Left kidney (tissue), 2 donors: Measurements from ENCODE around the gene CNTNAP2. TPM values are rescaled to one million over a fixed set of nuclear protein-coding genes. Genes with fewer than 3 reads are reported as not detected.
A peak's percentile ranks its signal among the peaks of the same experiment; 100 is the strongest.
"Not testable (repeated sequence)": the region's sequence is repeated elsewhere in the genome, so short reads cannot be mapped to it uniquely, and the experiment has no call there.

Source experiments
- DNase-seq: peaks from one replicate; pipeline ENCODE4 v3.0.0-alpha.2; 2013
- polyA plus RNA-seq: library from polyadenylated mRNA; unstranded; fragments of 120-200 nt; gene quantifications from one replicate; pipeline ENCODE4 v1.2.1, GENCODE V29; 2013; ENCODE audit not compliant: insufficient read length

Gene CNTNAP2
- polyA plus RNA-seq, 1 donor, result 26.4 TPM

DNA sequence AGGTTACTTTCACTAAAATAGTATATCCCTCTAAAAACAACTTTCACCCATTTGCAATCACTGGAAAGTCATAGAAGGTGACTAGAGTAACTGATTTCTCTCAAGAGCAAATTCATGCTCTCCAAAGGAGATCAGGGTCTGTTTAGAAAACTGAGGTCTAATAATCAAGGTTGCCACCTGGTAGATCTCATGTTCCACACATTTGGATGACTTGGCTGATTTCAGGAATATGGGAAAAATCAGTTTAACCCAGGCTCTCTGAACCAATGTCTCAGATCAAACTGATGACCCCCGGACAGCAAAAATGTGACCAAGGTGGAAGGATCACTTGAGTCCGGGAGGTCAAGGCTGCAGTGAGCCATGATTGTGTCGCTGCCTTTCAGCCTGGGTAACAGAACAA is 1911.6 kb downstream of the CNTNAP2 start:
- DNase-seq, result no peak

DNA sequence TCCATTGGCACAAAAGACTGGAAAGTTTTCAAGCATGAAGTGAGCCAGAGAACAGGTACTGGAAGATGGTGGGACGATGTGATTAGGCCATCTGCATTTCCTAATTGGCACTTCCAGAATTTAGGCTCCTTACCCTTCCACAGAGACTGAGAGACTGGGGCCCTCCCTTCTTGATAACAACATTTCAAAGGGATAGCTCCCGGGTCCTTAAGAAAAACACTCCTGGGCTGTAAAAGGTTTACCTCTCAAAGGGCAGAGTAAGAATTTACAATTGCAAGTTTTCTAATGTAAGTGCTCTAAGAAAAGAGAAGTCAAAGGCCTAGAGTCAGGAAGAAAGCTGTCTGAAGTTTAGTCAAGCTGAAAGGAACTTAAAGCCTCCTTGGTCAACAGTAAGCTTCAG is 1914.4 kb downstream of the CNTNAP2 start:
- no peak for DNase-seq

DNA sequence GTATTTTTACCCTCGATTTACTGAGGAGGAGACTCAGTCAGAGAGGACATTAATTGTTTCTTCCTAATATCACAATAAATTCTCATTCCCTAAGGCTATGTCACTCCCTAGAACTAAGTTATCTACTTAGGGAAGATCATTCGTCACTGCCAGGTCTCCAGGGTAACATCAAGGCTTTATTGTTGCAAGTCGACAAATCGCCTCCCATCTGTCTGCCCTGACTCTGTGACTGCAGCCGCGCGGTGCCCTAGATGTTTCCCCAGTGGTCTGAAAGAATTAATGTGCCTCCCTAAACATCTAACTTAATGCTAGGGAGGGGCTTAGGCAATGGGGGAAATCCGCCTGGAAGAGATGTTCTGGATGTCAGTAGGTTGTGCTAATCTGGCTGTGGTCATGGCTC is 1915.2 kb downstream of the CNTNAP2 start:
- DNase-seq, result no peak

DNA sequence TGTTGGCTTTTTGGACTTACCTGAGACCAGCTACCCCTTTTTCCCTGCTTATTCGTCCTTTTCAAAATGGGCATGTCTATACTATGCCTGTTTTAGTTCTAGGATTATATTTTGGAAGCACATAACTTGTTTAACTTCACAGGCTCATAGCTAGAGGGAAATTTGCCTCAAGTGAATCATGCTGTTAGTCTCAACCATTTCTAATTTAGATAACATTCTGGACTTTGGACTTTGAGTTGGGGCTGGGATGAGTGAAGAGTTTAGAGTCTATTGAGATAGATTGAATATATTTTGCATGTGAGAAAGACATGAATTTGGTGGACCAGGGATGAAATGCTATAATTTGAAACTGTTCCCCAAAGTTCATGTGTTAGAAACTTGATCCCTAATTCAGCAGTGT is 1919.3 kb downstream of the CNTNAP2 start:
- no peak for DNase-seq

DNA sequence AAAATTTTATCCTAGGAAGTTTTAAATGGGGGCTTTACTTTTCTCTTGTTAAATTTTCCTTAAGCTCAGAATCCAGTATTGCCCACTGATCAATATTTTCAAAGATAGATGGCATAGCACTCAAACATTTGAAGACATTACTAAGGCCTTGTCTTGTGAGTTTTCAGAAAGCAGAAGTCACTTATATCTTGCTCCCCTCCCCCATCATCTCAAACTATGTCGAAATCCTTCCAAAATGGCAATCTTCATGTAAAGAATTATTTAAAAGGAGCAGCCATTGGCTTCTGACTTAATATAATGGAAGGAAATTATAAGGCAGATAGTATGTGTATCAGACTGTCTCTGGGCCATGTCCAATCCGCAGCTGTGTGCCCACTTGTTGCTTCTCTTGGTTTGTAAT is 1920.4 kb downstream of the CNTNAP2 start:
- DNase-seq, result no peak

DNA sequence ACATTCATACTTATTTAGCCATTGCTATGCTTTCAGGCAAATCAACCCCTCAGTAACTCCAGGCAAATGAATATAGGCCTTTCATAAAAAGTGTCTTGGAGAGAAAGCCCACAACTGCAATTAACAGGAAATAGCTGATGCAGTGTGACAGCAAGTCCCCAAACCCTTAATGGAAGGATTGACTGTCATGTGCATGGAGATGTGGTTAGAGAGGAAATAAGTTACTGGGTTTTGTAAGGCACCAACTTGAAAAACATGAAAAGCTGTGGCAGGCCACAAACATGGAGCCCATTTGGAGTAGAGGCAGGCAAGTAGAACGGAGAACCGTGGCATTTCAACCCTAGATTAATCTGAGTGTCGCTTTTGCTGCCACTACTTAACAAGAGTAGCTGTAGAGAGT is 1924.6 kb downstream of the CNTNAP2 start:
- no peak for DNase-seq

DNA sequence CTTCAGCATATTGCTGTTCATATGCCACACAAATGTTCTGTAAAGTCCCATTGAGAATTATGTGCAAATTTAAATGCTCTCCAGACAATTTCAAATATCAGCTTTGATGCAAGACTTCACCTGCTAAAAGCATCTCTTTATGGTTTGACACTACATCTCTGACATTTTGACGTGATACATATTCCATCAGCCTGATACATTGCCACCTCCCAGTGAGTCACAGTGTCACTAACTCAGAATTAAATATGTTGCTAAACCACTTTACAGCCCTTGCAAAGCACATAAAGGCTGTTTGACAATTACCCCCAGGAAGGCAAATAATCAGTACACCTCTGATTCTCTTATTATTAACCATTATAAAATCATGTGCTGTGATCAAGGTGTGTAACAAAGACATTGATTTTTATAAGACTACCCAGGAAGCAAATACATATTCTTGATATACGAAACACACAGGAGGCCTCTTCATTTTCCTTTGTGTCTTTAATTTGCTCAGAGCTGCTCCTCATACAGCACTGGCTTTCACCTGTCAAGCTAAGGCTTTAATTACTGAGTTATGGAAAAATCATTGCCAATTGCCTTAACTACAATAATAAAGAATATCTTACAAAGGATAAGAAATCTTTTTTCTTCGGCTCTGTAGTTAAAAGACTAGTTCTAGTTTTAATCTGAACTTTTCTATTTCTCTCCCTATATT is 1926.5 kb downstream of the CNTNAP2 start:
- DNase-seq, result no peak

DNA sequence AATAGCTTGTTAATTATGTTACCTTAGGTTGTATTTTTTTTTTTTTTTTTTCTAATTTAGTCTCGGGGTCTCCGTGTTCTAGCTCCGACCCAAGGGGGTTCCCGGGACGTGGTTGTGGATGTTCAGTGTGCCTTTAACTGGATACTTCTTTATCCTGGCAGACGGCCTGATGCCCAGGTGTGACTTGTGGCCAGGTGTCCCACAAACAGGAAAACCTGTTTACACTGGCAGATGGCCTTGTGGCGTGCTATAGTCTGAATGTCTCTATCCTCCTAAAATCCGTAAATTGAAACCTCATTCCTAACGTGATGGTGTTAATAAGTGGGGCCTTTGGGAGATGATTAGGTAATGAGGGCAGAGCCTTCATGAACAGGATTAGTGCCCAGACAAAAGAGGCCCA is 1927.6 kb downstream of the CNTNAP2 start:
- DNase-seq, result no peak

DNA sequence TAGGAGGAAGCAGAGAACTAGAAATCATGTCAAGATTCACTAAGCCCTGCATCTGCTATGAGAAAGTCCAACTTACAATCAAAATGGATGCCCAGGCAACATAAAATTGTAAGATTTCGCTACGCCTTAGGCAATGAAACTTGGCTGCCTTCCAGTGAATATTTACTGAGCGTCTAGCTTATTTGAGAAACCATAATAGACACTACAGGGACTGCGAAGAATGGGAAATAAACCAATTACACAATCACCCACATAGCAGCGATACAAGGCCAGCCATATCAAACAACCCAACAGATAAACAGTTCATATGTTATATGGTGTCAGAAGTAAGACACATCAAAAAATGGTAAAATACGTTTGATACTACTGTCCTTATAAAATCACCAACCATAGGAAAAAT is 1928.9 kb downstream of the CNTNAP2 start:
- DNase-seq, result no peak

DNA sequence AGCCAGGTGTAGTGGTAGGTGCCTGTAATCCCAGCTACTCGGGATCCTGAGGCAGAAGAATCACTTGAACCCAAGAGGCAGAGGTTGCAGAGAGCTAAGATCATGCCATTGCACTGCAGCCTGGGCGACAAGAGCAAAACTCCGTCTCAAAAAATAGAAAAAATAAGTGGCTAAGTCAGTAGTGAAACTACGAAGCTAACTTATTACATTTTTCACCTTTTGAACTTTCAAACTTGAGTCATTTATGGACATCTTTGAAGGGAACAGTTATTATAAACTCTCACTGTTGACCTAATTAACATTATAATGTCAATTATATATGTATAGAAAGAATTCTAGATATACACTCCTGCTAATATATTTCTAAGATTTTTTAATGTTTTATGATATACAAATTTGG is 1932.5 kb downstream of the CNTNAP2 start:
- no peak for DNase-seq

DNA sequence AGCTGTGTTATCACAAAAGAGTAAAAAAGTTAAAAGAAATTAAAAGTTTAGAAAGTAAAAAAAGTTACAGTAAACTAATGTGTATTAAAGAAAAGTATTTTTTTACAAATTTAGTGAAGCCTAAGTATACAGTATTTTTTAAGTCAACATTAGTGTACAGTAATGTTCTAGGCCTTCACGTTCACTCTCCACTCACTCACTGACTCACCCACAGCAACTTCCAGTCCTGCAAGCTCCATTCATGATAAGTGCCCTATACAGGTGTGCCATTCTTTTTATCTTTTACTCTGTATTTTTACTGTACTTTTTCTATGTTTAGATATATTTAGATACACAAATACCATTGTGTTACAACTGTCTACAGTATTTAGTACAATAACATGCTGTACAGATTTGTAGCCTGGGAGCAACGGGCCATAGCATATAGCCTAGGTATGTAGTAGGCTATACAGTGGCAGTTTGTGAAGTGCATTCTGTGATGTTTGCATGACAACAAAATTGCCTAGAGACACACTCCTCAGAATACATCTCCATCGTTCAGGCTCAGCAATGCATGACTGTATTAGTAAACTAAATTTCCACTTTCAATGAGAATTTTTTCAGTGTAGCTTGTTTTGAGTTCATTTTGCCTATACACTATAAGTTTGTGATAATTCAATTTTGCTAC is 1934.0 kb downstream of the CNTNAP2 start:
- no peak for DNase-seq

DNA sequence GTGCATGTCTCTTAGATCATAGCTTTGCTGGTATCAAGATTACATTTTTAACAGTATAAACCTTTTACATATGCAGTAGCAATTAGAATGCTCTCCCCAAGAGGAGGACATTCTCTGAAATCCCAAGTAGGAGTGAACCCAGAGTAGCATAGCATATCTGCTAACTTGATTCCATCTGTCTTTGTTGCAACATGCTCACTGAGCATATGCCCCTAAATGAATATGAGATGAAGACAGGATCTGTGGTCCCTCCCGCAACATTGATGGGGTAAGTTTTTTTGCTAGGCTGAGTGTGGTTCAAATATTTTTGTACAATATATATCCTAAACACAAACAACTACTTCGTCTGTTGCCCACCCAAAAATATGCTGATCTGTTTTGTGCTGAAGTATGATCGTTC is 1939.8 kb downstream of the CNTNAP2 start:
- DNase-seq, result no peak

DNA sequence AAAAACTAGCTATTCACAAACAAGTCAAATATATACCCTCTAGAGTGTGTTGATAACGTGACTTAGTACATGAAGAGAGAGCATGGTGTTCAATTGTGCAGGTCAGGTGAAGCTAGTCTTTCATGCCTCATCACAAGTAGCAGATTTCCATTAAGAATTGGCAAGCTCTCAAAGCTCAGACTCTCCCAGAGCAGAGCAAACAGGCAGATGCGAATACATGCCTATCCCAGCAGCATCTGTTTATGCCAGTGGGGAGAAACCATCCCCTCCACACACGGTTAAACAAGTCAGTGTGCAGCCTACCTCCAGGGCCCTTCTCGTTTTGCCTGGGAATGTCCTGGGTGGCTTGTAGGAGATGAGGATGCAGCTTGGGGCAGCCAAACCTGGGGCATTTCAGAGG is 1941.5 kb downstream of the CNTNAP2 start:
- DNase-seq, result no peak

DNA sequence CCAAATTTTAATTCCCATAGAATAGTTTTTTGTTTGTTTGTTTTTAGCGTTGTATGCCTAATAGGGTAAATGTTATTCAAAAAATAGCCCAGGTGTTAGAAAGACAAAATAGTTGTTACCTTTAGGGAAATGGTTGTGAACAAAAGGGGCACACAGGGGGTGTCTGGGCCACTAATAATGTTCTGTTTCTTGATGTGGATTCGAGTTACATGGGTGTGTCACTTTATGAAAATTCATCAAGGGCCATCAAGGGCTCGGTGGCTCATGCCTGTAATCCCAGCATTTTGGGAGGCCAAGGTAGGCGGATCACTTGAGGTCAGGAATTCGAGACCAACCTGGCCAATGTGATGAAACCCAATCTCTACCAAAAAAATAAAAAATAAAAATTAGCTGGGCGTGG is 1942.2 kb downstream of the CNTNAP2 start:
- DNase-seq, result no peak

DNA sequence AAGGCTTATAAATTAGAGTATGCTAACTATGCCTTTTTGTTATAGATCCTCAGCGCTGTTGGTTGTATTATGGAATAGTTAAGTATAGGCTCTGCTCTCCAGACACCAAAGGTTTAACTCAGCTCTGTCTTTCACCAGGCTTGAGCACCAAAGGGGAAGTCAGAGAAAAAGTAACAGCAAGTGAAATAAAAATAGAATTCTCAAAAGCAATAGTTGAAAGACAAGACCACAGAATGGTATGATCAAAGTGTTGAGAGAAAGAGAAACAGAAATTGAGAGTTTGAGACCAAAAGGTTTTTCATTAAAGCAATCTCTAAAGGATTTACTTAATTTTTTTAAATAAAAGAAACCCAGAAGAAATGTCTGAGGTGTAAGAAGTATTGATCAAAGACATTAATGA is 1944.1 kb downstream of the CNTNAP2 start:
- no peak for DNase-seq

DNA sequence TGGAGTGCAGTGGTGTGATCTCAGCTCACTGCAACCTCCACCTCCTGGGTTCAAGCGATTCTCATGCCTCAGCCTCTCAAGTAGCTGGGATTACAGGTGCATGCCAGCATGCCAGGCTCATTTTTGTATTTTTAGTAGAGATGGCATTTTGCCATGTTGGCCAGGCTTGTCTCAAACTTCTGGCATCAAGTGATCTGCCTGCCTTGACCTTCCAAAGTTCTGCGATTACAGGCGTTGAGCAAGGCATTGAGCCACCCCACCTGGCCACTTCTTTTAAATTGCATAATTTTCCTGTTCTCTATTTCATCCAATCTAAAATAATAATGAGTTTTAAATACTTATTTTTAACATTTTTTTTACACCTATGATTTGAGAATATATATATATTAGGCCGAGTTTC is 1961.5 kb downstream of the CNTNAP2 start:
- not testable (repeated sequence) for DNase-seq

DNA sequence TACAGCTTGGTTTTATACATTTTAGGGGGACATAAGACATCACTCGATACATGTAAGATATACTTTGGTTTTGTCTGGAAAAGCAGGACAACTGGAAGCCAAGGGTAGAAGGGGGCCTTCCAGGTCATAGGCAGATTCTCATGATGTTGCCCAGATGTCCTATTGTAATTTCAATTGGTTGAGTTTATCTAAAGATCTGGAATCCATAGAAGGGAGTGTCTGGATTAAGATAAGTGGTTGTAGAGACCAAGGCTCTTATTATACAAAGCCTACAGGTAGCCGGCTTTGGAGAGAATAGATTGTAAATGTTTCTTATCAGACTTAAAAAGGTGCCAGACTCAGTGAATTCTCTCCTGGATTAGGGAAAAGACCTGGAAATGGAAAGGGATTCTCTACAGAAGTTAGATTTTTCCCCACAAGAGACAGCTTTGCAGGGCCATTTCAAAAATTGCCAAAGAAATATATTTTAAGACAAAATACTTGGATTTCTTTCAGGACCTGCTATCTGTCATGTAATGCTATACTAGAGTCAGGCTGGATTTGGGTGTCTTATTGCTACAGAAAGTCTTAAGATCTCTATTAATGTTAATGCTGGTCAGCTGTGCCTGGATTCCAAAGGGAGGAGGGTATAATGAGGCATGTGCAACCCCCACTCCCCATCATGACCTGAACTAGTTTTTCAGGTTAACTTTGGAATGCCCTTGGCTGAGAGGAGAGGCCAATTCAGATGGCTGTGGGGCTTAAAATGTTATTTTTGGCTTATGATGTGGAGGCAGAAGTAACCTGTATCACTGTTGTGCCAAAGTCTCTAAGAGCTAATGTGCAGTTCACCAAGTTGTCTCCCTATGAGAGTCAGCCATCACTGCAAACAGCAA is 1962.8 kb downstream of the CNTNAP2 start:
- DNase-seq, result no peak

DNA sequence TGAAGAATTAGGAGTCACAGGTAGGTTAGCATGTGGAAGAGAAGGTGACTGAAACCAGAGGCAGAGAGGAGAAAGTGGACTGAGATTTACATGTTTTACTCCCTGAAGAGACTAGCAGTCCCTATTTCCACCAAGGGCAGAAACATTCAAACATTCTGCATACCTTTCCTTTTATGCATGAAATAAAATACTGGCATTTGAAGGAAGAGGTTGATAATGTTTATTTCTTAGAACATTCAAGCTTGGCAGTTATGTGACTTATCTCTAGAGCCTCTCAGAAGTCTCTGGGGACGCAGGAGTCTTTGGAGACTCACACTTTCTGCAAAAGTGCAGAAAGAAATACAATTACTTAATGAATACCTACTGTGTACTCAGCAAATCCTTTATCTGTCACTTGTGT is 1966.8 kb downstream of the CNTNAP2 start:
- DNase-seq, result no peak

DNA sequence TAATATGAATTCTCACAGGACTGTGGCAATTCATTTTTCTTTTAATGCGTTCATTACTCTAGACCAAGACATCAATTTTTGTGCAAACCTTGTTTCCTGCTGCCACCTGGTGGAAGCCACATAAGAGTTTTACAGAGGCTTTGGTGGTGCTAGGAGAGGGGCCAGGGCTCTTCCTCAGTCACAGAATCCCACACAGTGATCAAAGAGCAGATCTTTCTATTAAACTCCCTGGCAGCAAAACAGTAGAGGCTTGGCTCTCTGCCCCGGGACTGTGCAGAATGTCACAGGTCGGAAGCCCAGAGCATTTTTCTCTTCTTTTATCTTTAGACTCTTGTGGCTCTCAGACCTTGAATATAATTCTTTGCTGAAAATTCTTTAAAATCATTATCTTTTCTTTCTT is 1967.5 kb downstream of the CNTNAP2 start:
- peak; percentile 83 for DNase-seq

DNA sequence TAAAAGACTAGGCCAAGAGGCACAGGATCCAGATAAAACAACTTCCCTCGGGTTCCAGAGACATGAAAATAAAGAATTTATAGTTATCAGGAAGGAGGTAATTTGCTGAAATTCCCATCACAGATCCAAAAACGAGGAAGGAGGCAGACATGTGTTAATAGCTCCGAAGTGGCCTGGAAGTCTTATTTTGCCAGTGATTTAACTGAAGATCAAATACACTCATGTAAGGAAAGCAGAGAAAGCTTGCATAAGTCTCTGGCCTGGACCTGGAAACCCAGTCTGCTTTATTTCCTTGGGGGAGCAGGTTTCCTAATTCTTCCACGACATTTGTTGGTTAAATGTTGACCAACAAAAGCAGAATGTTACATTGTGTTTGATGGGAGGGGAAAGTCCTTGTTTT is 1975.3 kb downstream of the CNTNAP2 start:
- DNase-seq, result no peak

DNA sequence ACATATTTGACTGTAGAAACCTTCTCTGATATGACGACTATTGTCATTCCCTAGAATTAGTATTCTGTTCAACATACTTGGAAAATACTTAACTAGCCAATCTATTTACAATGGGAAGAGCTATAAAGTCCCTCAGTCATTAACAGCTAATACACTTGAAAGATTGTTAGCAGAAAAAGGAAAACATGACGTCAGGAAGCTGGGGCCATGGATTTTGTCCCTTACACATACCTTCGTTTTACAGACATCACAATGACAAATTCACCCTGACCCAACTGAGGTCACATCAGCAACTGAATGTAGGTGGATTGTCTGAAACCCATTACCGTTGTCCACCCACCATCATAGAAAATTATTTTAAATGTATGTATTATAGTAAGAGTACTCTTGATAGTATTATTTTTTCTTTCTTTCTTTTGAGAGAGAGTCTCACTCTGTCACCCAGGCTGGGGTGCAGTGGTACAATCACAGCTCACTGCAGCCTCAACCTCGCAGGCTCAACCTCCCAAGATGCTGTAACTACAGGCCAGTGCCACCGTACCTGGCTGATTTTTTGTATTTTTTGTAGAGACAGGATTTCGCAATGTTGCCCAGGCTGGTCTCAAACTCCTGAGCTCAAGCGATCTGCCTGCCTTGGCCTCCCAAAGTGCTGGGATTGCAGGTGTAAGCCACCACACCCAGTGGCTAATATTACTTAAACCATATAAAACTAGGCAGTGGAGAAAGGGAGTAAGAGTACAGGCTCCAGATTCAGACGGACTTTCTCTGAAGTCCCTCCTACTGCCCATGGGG is 1977.0 kb downstream of the CNTNAP2 start:
- DNase-seq, result no peak

DNA sequence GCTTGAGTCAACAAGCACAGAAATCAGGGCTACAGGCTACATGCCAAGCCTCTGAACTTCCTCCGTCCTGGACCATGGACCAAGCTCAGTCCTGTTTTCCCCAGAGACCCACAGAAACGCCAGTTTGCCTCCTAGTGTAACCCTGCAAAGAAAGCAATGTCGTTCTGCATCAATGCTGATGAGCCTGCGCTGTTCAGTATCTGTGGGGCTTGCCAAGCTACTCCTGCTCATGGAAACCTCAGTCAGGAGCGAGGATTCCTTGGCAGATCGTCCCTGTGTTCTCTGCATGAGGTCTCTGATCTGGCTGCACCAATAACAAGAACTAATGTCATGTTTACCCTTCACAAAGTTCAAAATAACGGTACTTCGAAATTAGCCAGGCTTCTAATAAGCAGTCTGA is 1978.5 kb downstream of the CNTNAP2 start:
- DNase-seq, result no peak
